SK-N-MC (cell line): ENCODE results near the gene CYP19A1.

Experiments
- DNase-seq: peaks from one replicate; pipeline ENCODE4 v3.0.0-alpha.2; 2011; ENCODE audit warnings: low read depth, low spot score
- H3K27ac ChIP-seq: fragments of 200-600 bp; sonication (generic); 2 replicates; pipeline ENCODE4 v1.5.1; 2016; ENCODE audit warnings: mixed run types
- H3K36me3 ChIP-seq: fragments of 200-600 bp; sonication (generic); 2 replicates; pipeline ENCODE4 v1.6.1; 2017; ENCODE audit warnings: antibody characterized with exemption, low read length, mixed read lengths; ENCODE audit not compliant: insufficient read depth
- H3K4me3 ChIP-seq: fragments of 200-600 bp; sonication (generic); 2 replicates; pipeline ENCODE4 v1.5.1; 2016
- H3K9ac ChIP-seq: fragments of 200-600 bp; sonication (generic); 2 replicates; pipeline ENCODE4 v1.8.0; 2017; ENCODE audit warnings: mixed run types, mixed read lengths; ENCODE audit not compliant: insufficient read length
- H3K9me3 ChIP-seq: fragments of 200-600 bp; sonication (generic); 2 replicates; pipeline ENCODE4 v1.6.1; 2017; ENCODE audit warnings: low read depth, mild to moderate bottlenecking, antibody characterized with exemption, low read length, moderate library complexity, mixed read lengths
- EZH2 ChIP-seq: fragments of 200-600 bp; sonication (generic); IDR thresholded peaks from one replicate; pipeline ENCODE4 v1.6.1; 2017; ENCODE audit warnings: antibody characterized with exemption
- FOXP2 ChIP-seq: optimal IDR thresholded peaks from 2 replicates; pipeline ENCODE3; 2011; ENCODE audit warnings: mild to moderate bottlenecking, moderate library complexity; ENCODE audit not compliant: insufficient read depth; ENCODE audit errors: extremely low read length, control extremely low read depth
- POLR2AphosphoS5 ChIP-seq: IDR thresholded peaks from 2 replicates; pipeline ENCODE4 v1.6.1; 2012; ENCODE audit warnings: mild to moderate bottlenecking, low read depth, low read length, borderline replicate concordance

The CYP19A1 gene

DNA sequence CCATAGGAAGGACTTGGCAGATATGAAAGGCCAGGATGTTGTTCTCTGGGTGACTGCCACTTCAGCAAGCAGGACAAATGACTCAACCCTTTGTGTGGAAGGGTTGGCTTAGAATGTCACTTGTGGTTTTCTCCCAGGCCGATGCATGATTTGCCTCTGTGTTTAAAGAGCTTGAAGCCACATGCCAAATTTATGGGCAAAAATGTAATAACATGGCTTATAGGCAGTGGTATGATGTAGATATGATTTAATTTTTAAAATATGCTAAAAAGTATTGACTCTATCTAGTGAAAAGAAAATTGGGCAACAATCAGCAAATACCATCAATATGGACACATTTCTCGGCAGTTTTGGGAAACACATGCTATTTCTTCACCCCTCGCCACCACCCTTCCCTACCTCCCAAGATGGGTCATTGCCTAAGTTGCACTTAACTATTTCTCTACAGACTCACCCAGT, 114.6 kb downstream of the CYP19A1 start:
- DNase-seq, result no peak
- Histone ChIP-seq H3K9me3 (no peaks in the 10 kb centered on the region), H3K4me3 (no peak overlapping the region), H3K36me3 (no peaks in the 10 kb centered on the region), H3K9ac (no peak overlapping the region), H3K27ac (no peak overlapping the region)
- TF ChIP-seq POLR2AphosphoS5 (no peak), FOXP2 (no peak), EZH2 (no peak)

DNA sequence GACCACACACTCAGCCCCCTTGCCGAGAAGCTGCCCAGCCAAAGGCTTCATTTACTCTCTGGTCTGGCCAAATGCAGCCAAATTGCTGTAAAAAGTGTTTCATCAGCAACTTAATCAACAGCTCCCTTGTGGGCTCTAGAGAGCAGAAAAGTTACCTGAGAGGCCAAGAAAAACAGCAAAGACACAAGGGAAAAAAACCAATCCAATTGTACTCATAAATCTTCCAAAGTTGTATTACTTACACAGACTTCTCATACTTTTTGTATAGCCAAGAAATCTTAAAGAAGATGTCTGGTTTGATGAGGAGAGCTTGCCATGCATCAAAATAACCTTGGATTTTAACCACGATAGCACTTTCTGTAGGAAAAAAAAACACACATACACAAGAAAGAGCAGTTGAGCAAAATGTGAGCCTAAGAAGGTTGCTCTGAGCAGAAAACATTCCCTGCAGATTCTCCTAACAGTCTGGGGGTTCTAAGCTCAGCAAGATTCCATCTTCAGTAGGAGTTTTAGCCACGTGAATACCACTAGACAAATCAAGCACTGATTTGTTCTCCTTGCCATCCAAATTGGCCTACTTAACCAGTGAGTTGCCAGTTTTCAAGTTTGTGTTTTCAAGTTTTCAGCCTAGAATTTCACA, 120.0 kb downstream of the CYP19A1 start:
- no peaks in the 10 kb centered on the region for H3K36me3 ChIP-seq
- no peak for DNase-seq
- H3K9me3 ChIP-seq, result no peaks in the 10 kb centered on the region
- no peak overlapping the region for H3K27ac ChIP-seq
- H3K9ac ChIP-seq, result no peak overlapping the region
- H3K4me3 ChIP-seq, result no peak overlapping the region
- no peak for TF ChIP-seq FOXP2
- TF ChIP-seq EZH2, result no peak
- no peak for TF ChIP-seq POLR2AphosphoS5

DNA sequence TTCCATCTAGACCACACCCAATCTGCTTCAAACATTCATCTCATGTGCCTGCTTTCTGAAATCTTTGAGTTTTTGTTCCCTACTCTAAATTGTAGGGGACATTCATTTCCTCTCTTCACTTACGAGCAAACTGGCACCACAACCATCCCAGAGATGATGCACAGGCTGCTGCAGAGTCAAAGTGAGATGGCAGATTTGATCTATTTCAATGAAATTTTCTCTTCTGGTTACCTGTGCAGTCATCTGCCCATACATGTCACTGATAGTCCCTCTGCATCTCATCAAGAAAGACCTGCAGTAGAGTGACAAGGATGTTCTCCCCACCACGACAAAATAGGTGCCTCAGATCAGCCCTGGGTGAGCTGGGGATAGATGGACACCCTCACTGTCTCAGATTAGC, 125.5 kb downstream of the CYP19A1 start:
- no peaks in the 10 kb centered on the region for H3K36me3 ChIP-seq
- TF ChIP-seq FOXP2 (no peak), POLR2AphosphoS5 (no peak), EZH2 (no peak)
- no peak overlapping the region for H3K9ac ChIP-seq
- H3K4me3 ChIP-seq, result no peak overlapping the region
- no peak overlapping the region for H3K27ac ChIP-seq
- no peak for DNase-seq
- H3K9me3 ChIP-seq, result no peaks in the 10 kb centered on the region

DNA sequence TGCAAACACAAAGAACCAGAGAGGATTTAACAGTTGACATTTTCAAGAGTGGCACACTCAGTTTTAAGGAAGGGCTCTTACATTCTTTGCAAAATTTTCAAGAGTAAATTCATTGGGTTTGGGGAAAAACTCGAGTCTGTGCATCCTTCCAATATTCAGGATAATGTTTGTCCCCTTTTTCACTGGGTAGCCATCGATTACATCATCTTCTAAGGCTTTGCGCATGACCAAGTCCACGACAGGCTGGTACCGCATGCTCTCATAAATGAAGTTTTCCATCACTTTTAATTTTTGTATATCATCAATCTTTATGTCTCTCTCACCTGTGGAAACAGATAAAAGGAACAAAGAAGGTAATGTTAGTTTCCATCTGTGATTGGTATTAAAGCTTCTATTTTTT, 126.2 kb downstream of the CYP19A1 start:
- no peak for TF ChIP-seq FOXP2
- no peak for TF ChIP-seq POLR2AphosphoS5
- no peak for TF ChIP-seq EZH2
- DNase-seq, result no peak
- H3K27ac ChIP-seq, result no peak overlapping the region
- H3K9ac ChIP-seq, result no peak overlapping the region
- H3K4me3 ChIP-seq, result no peak overlapping the region
- H3K36me3 ChIP-seq, result no peaks in the 10 kb centered on the region
- no peaks in the 10 kb centered on the region for H3K9me3 ChIP-seq

DNA sequence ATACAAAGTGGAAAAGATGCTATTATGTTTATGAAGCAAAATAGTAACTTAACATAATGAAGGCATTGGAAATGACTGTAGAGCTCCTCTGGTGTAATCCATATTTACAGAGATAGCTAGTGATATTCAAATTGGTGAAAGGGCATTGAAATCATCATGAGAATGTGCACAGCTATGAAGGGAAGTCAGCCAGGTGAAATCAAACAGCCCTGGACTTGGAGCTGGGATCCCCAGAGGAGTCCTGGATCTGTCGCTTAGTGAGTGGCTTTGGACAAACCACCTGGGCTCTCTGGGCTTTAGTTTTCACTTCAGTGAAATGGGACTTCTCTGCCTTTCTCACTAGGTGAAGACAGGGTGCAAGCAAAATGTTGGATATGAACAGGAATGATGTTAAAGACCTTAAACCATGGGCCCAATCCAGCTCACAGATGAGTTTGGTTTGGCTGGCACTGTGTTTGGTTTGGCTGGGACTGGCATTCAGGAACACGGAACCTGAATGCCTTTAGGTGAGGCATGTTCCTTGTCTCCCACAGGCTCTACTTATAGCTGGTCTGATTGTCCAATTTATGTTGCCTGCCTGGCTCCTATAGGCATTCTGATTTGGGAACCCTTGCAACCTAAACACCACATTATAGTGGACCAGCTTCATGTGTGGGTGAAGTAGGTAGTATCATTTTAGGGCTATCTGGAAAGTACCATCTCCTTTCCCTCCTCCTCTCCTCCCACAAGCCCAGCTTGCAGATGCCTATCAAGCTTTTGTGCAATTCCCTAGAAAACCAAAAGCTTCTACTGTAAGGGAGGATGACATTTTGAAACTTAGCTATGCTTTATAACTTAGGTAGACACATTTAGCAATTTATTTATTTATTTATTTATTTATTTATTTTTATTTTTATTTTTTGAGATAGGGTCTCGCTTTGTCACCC, 133.1 kb downstream of the CYP19A1 start:
- no peaks in the 10 kb centered on the region for H3K36me3 ChIP-seq
- H3K27ac ChIP-seq, result no peak overlapping the region
- DNase-seq, result no peak
- TF ChIP-seq POLR2AphosphoS5 (no peak), FOXP2 (no peak), EZH2 (no peak)
- no peaks in the 10 kb centered on the region for H3K9me3 ChIP-seq
- no peak overlapping the region for H3K4me3 ChIP-seq
- no peak overlapping the region for H3K9ac ChIP-seq

DNA sequence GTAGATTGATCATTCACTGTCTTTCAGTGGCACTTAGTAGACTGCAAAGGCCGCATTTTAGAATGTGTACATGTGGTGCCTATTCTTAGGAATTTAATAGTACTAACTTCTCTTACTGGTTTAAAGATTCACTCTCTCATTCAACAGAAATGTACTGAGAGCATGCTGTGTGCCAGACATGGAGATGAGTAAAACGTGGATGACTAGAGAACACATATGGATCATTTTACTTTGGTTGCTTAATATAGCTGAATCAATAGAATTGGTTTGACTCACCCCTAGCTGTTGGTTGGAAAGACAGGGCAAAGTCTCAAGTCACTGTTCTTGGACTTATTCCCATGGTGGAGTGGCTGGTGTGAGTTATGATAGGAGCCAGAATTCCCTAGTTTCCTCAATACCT, 134.6 kb downstream of the CYP19A1 start:
- no peaks in the 10 kb centered on the region for H3K9me3 ChIP-seq
- no peak overlapping the region for H3K27ac ChIP-seq
- no peaks in the 10 kb centered on the region for H3K36me3 ChIP-seq
- H3K9ac ChIP-seq, result no peak overlapping the region
- no peak overlapping the region for H3K4me3 ChIP-seq
- no peak for TF ChIP-seq FOXP2
- no peak for TF ChIP-seq EZH2
- no peak for TF ChIP-seq POLR2AphosphoS5
- DNase-seq, result no peak

DNA sequence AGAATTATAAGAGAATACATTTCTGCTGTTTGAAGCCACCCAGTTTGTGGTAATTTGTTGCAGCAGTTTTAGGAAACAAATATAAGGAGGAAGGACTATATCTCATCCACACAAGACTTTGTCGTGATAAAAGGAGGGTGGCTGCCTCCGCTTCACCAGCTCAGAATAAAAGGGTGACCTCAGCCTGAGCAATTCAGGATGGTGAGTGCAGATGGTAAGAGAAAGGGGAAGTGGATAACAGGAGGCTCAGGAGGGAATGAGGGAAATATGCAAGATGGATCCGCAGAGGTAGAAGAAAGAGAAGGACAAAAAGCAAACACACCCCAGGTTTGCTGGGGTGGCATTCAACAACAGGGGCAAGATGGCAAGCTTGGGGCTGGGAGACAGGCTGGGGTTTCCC, 135.6 kb downstream of the CYP19A1 start:
- Histone ChIP-seq H3K4me3 (no peak overlapping the region), H3K9me3 (no peaks in the 10 kb centered on the region), H3K36me3 (no peaks in the 10 kb centered on the region), H3K9ac (no peak overlapping the region), H3K27ac (no peak overlapping the region)
- no peak for DNase-seq
- TF ChIP-seq FOXP2 (no peak), POLR2AphosphoS5 (no peak), EZH2 (no peak)

DNA sequence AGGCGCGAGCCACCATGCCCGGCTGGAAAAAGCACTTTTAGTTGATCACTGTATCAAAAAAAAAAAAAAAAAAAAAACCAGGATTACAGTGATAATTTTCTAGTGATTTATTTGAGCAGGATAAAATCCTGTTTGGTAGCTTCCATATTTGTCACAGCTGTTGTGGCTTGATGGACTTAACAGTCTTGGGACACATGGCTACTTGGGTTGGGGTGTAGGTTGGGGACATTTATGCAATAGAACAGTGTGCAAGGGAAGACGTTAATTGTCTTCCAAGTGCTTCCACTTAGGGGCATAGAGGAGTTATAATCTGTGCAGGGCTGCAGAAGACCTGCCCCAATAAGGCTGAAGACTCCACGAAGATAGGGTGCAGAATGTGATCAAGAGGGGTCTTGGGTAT, 136.8 kb downstream of the CYP19A1 start:
- DNase-seq, result no peak
- Histone ChIP-seq H3K9me3 (no peaks in the 10 kb centered on the region), H3K27ac (no peak overlapping the region), H3K36me3 (no peaks in the 10 kb centered on the region), H3K9ac (no peak overlapping the region), H3K4me3 (no peak overlapping the region)
- TF ChIP-seq POLR2AphosphoS5 (no peak), FOXP2 (no peak), EZH2 (no peak)

DNA sequence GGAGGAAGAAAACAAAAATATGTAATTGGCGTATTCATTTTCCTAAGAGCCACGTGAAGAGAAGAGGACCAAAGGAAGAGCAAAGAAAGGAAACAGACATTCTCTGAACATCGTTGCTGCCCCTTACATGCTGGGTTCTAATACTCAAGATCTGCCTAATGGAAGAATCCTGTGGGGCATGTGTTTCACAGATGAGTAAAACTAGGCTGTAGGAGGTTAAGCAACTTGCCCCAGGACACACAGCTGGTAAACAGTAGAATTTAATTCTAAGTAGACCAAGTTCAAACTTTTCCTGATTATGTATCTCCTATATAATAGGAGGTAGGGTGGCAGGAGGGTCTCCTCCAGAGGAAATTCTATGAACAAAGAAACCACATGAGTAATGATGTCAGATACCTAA, 137.6 kb downstream of the CYP19A1 start:
- TF ChIP-seq FOXP2, result no peak
- TF ChIP-seq EZH2, result no peak
- no peak for TF ChIP-seq POLR2AphosphoS5
- no peak overlapping the region for H3K27ac ChIP-seq
- no peak overlapping the region for H3K4me3 ChIP-seq
- H3K9ac ChIP-seq, result no peak overlapping the region
- no peaks in the 10 kb centered on the region for H3K9me3 ChIP-seq
- H3K36me3 ChIP-seq, result no peaks in the 10 kb centered on the region
- DNase-seq, result no peak
